GM21526 (cell line): Measurements from ENCODE around the gene PLEKHO2.

Source experiments
- ATAC-seq: cut with Tn5 transposase; IDR thresholded peaks from one replicate; pipeline ENCODE4 v1.9.1; 2021; ENCODE audit warnings: moderate library complexity; ENCODE audit not compliant: unreplicated experiment, low FRiP score

Gene PLEKHO2

DNA sequence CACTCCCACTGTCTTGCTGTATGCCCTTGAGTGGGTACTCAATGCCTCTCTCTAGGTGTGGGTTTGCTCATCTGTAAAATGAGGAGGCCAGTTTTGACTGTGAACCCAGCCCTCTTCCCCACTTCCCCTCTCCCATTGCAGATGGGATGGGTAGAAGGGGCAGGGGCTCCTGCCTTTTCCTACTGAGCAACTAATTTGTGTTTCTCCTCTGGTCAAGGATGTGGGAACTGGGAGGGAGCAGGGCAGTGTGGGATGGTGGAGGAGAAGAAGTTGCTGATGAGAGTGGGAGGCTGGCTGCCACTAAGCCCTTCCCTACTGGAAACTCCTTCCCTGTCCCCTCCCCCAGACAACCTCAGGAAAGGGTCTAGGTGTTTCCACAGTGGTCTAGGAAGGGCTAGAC lies 49.8 kb downstream of the PLEKHO2 start:
- ATAC-seq: no peak

DNA sequence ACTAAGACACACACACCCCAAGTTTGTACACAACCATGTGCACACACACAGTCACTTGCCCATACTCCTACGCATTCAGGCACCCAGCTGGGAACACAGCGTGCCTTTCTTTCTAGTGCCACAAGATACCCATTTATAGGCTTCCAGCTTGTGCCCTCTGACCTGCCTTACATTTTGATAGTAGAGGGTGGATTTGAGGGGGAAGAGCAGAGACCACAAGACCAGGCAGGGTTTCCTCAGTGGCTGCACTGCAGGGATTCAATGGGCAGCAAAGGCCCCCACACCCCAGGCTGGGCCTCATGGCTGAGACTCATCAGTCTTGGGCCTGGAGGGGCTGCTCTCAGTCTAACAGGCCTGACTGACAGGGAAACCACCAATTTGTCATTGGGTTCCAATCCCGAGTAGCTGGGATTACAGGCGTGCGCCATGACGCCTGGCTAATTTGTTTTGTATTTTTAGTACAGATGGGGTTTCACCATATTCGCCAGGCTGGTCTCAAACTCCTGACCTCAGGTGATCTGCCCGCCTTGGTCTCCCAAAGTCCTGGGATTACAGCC lies 51.2 kb downstream of the PLEKHO2 start:
- ATAC-seq: no peak

DNA sequence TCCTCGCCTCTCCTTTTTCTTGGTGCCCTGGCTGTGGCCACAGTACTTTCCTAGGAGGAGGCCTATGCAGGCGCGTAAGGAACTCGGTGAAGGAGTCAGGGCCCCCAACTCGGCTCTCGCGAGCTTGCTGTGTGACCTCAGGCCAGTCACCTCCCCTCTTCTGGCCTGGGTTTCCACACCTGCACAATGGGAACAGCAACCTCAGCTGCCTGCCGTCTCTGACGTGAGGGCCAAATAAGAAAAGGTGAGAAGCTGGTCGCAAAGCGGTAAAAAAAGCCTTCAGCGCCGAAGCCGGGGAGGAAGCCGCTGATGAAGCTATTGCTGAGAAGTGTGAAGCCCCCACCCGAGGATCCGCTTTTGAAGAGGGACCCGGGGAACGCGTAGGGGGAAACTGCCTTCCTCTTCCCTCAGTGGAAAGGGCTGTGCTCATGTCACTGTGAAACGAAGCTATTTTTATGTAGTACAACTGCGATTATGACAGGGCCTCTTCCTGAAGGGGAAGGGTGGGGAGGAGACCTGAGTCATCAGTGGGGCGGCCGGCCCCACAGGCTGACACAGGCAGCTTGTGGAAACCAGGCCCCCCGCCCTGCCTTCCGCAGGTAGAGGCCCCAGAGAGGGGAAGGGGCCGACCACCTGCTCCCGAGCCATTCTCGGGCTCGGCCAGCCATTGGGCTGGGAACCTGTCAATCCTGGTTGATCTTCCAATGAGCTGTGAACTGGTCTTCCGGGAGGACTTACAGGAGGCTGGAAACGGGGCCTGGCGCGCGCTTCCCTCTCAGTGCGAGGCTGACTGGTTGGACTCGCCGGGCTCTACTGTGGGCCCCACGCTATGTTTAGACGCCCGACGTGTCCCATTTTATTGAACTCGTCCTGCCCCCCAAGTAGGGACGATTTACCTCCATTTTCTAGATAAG lies 52.0 kb downstream of the PLEKHO2 start:
- ATAC-seq: peak; percentile 52

DNA sequence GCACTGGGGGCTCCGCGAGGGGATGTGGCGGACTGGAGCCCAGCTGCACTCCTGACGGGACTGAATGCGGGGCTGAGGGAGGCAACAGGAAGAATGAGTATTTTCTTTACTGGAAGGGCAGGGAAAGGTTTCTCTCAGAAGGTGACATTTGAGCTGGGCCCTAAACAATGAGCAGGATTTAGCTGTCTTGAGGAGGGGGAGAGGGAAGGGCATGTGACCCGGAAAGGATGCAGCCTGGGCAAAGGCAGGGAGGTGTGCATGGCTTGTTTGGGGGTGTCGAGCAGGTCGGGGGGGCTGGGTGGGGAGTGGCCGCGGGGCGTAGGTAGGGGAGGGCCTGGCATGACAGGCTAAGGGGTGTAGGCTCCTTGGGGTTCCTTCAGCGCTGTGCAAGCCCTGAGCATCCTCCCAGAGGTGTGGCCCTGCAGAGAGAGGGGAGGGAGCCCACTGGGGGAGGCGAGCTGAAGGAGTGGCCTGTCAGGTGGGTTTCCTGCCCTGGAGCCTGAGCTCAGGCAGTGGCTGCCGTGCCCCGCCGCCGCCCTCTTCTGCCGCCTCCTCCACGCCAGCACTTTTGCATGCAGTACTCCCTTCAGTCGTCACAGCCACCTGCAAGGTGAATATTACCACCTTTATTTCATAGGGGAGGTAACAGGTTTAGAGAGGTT lies 52.8 kb downstream of the PLEKHO2 start:
- ATAC-seq: peak; percentile 32

DNA sequence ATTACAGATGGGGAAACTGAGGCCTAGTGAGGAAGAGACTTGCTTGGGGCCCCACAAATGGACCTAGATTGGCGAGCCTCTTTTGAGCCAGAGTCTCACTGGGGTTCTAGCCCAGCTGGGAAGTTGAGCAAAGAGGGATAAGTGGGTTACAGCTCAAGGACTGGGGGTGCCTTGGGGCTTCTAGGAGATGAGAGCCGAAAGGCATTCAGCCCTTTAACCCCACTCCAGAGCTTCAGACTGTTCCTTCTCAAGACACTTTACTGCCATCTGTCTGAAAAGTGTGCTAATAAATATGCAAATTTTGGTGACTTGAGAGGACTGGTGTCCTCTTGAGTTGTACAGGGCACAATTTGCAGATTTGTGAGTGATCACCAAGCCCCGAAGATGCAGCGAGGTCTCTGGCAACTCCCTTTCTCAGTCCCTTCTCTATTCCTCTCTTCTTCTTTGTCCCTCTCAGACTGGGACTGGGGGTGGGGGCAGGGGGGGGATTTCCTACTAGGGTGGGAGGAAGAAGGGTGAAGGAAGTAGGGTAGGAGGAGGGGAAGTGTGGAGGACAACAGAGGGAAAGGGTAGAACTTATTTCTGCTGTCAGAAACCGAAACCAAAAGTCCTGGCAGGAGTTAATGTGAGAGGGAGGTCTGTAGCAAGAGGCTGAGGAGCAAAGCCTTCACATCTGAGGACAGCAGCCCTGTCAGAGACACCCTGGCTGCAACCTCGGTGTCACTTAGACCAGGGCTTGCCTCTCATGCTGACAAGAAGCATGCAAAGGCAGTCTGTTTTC lies 53.8 kb downstream of the PLEKHO2 start:
- no peak for ATAC-seq

DNA sequence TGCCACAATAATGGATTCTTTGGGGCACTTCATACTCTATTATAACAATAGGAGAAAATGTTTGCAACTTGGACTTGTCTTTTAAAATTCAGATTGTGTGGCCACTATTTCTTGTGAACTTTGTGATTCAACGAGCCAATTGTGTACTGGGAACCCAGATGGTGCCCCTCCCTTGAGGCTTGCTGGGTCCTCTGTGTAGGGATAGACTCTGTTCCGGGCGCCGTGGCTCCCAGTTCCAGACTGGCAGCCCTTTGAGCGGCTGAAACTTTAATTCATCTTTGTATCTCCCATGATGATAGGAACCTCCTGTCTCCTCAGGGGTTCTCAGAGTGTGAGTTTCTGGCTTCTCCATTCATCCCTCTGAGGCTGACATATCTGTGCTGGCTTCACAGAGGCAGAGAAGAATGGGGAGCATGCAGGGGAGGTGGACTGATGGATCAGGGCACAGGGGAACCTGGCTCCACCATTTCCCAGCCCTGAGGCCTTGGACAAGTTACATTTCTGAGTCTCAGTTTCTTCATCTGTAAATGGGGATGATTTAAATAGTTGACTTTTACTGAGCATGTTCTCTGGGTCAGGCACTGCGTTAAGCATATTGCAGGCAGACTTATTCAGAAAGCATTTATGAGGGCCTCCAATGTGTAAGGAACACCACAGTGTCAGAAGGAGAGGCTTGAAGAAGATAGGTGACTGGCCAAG lies 54.8 kb downstream of the PLEKHO2 start:
- no peak for ATAC-seq

DNA sequence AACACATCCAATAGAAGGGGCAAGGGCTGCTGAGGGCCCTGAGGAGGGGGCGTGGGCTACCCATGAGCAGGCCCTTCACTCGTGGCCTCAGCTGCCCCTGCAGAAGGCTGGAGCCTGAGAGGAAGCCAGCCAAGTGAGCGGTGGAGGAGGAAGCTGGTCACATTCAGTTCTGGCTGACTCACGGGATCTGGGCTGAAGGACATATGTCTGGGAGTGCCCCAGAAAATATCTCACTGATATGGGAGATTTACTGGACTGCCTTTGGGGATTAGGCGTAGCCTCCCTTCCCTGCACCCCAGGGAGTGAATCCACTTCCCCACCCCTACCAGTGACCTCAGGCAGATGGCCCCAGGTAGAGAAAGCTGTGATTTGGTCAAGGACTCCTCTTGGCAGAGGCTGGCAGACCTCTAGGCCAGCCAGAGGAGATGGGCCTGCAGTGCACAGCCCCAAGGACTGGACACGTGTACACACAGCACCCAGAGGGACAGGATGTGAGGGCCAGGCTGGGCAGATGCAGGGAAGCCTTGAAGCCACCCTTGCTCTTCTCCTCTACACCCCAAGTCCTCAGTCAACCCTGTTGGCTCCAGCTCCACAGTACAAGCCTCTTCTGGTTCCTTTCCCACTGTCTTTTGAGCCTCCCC lies 55.8 kb downstream of the PLEKHO2 start:
- ATAC-seq: no peak

DNA sequence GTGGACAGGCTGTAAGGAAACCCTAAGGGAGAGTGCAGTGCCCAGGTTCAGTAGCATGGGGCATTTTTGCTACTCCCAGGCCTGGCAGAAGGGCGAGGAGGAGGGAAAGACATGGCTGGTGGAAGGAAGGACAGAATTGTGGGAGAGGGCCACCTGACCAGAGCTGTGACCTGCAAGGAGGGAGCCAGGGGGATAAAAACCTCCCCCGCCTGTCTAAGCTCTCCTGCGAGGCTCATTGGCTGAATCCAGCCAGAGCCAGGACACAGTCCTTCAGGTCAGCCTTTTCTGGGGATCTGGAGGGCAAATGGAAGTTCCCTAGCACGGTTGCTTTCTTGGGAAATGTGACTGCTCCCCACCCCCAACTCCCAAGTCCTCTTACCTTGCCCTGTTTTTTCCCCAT lies 56.7 kb downstream of the PLEKHO2 start:
- no peak for ATAC-seq

DNA sequence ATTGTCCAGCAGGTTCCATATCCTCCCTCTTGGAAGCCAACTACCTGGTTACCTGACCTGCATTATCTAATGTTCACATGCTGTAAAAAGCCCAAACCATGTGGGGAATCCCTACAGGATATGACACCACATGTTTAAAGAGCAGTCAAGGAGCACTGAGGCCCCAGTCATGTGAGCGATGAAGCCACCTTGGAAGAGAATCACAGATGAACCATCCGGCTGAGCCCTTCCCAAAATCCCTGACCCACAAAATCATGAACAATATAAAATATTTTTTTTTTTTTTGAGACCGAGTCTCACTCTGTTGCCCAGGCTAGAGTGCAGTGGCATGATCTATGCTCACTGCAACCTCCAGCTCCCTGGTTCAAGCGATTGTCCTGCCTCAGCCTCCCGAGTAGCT lies 59.4 kb downstream of the PLEKHO2 start:
- ATAC-seq: no peak

DNA sequence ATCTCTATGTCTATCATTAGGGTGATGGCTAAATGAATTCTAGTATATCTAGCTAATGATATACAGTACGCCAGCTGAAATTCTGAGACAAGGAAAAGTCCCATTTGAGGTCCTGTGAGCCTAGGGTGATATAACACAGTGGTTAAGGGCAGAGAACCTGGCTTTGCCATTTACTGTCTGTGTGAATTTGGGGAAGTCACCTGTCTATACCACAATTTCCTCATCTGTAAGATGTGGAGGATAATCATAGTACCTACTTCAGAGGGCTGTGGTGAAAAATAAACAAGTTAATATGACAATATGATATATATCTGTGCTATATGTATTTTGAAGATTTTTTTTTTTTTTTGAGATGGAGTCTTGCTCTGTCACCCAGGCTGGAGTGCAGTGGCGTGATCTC lies 60.2 kb downstream of the PLEKHO2 start:
- no peak for ATAC-seq

DNA sequence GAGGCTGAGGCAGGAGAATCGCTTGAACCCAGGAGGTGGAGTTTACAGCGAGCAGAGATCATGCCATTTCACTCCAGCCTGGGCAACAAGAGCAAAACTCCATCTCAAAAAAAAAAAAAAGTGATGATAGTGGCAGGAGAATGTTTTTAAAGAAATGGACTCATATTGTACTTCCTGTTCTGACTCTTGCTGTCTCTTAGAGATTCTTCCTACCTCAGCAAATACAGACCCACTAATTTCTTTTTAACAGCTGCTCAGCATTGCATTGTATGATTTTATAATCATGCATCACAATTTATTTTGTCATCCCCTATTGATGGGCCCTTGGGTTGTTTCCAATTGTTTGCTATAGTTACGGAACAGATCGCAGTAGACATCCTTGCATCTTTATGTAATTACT lies 61.1 kb downstream of the PLEKHO2 start:
- ATAC-seq: no peak

DNA sequence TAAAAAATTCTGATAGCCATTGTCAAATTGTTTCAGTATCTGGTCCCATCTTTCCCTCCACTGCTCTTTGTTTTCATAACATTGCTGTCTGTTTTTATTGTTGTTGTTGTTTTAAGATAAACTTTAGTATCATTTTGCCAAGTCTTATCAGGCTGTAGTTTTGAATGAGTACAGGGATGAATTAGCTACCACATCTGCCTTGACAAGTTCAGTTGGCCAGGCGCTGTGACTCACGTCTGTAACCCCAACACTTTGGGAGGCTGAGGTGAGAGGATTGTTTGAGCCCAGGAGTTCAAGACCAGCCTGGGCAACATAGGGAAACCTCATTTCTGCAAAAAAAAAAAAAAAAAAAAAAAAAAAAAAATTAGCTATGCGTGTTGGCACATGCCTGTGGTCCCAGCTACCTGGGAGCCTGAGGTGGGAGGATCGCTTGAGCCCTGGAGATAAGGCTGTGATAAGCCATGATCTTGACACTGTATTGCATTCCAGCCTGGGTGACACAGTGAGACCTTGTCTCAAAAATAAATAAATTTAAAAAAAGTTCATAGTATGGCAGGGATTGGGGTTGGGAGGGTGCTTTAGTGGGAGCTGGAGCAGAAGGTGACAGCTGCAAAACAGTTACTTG lies 61.7 kb downstream of the PLEKHO2 start:
- ATAC-seq: no peak

DNA sequence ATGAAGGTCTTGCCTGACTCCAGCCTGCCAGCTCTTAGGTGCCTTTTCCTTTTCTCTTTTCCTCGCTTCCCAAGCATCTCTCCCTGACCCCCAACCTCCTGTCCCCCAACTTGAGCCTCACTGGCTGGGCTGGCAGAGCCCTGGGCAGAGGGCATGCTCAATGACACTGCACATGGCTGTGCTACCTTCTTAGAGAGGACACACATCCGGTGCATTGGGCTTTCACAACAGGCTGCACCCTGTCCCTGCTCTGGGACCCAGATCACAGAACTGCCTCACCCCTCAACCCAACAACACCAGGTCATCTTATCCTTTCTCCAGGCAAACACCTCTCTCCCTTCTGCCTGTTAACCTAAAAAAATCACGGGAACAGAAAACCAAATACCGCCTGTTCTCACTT lies 62.5 kb downstream of the PLEKHO2 start:
- ATAC-seq: no peak

DNA sequence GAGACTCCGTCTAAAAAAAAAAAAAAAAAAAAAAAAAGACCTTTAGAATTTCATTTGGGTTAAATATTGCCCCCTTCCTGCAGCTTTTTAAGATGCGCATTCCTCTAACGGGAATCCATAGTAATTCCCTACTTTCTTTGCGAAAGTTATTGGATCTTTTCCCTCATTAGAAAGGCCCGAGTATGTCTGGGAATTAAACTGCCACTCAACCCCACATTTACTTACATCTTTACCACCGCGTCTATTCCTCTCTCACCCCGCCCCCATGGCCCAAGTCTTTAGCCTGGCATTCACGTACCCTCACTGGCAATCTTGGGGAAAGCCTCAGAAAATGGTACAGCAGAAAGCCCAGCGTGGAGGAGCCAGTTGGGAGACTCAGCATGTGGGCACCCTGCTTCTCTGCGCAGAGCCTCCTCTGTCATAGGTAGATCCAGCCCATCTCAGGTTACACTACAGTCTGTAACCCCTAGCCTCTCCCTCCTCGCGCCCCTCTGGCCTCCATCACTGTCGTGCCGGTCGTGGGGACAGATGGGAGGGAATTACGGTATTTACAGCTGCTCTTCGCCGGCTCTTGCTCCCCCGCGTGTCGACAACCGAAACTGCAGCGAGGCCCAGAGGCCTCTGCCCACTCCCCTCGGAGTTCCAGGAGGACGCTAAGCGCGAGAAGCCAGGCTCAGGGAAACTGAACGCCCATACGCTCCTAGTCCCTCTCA lies 63.6 kb downstream of the PLEKHO2 start:
- ATAC-seq: no peak

DNA sequence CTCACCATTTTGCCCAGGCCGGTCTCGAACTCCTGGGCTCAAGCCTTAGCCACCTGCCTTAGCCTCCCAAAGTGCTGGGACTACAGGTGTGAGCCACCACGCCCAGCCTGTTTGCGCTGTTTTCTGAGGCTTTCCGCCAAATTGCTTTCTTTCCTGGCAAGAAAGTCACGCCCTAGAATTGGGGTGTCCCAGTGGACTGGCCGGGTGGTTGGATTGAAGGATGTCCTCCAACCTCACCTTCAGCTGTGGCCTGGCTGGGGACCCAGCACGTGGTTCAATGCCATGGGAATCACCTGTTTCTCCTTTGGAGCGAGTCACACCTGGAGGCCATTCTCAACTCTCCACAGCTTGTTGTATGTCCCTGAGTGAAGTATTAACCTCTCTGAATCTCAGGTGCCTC lies 64.2 kb downstream of the PLEKHO2 start:
- ATAC-seq: no peak

DNA sequence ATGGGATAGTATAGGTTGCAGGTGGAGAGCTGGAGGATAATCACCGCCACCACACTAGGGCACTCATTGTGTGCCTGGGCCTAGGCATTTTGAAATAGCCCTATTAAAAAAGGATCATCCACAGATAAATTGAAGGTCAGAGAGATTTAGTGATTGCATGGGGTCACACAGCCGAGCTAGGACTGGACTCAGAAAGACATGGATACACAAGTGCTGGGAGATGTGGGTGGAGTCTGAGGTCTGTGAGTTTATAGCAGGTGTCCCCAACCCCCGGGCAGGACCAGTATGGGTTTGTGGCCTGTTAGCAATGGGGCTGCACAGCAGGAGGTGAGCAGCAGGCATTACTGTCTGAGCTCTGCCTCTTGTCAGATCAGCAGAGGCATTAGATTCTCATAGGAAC lies 64.7 kb downstream of the PLEKHO2 start:
- no peak for ATAC-seq

DNA sequence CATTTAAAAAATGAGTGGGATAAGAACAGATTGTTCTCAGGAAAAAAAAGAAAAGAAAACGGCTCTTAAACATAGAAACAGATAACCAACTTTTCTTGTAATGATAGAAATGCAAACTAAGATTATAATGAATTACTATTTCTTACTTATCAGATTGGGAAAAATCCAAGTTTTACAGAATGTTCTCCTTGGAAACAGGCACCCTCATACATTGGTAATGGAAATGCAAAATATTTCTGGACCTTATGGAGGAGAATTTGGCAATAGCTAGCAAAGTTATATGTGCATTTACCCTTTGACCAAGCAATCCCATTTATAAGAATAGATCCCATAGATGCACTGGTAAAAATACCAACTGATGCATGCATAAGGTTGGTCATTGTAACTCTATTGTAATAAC lies 66.3 kb downstream of the PLEKHO2 start:
- ATAC-seq: no peak

DNA sequence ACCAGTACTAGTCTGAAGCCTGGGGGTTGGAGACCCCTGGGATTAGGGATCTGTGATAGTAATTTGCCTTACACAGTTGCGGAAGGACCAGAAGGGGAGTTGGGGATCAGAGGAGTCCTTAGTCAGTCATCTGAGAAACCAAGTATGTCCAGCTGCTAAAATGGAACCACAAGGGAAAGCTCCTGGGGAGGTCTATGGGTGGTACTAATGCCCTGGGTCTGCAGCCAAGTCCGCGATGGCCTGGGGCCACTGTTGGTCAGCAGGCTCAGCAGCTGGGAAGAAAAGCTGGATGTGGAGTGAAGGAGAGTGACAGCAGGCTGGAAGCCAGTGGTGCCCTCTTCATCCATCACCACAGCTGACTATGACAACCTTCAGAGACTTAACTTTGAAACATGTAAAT lies 67.8 kb downstream of the PLEKHO2 start:
- no peak for ATAC-seq
